ENCODE data around the gene TUBA1A. TPM values are rescaled to one million over a fixed set of nuclear protein-coding genes. Genes with fewer than 3 reads are reported as not detected.

The TUBA1A gene
- total RNA-seq: 803 and 1,028 TPM in 2 replicates

DNA sequence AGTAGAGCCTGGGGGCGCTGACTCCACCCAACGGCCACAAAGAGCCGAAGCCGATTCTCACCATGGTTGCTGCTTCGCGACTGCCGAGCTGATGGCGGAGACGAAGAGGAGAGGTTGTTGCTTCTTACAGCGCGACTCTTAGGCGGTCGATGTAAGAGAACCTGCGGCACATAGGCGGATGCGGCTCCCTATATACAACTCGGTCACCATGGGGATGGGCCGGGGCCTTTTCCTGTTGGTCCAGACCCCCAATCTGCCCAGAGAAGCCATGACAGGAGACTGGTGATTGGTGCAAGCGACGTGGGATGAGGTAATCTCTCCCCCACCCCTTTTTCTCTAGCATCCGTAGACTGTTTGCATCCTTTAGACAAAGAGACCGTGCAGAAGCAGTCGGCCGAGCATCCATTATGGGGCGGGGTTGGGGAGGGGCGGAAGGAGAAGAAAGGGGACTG lies at the start of gene TUBA1A:
Gene TUBA1A, minus strand, starts transcription at position 165 of the 452 bp plus-strand sequence. Its CDS starts 101 bp downstream, at position 64.

Small RNA genes within 50 kb of the gene (small RNA-seq; reads per million reads assigned to genes)
- gene RF00017: not detected

Other genes with a start within 250 kb of the TUBA1A start
- 54.5 and 61.6 TPM in 2 replicates for gene ARF3, start 231.6 kb downstream of the TUBA1A start, total RNA-seq
- gene WNT10B, start 217.3 kb downstream of the TUBA1A start, total RNA-seq: 0.16 TPM in 1 of 2 replicates, not detected in the other
- gene WNT1, start 210.8 kb downstream of the TUBA1A start, total RNA-seq: not detected in 2 replicates
- gene DDN, start 189.7 kb downstream of the TUBA1A start, total RNA-seq: 0.12 and 0.16 TPM in 2 replicates
- gene PRKAG1, start 170.3 kb downstream of the TUBA1A start, total RNA-seq: 74.5 and 87.3 TPM in 2 replicates
- gene KMT2D, start 128.3 kb downstream of the TUBA1A start, total RNA-seq: 39.2 and 40.6 TPM in 2 replicates
- gene RHEBL1, start 119.1 kb downstream of the TUBA1A start, total RNA-seq: 0.36 TPM in 1 of 2 replicates, not detected in the other
- gene DHH, start 94.3 kb downstream of the TUBA1A start, total RNA-seq: not detected in 2 replicates
- gene LMBR1L, start 78.2 kb downstream of the TUBA1A start, total RNA-seq: 22.5 and 36.3 TPM in 2 replicates
- gene TUBA1B, start 57.7 kb downstream of the TUBA1A start, total RNA-seq: 828 and 1,068 TPM in 2 replicates
- gene TUBA1C, start 76.0 kb upstream of the TUBA1A start, total RNA-seq: 310 and 435 TPM in 2 replicates
- gene PRPH, start 106.1 kb upstream of the TUBA1A start, total RNA-seq: 0.12 and 0.16 TPM in 2 replicates
- gene TROAP, start 134.2 kb upstream of the TUBA1A start, total RNA-seq: 1.8 and 3.6 TPM in 2 replicates
- 0.12 TPM in 1 of 2 replicates, not detected in the other for gene C1QL4, start 148.1 kb upstream of the TUBA1A start, total RNA-seq
- gene DNAJC22, start 157.8 kb upstream of the TUBA1A start, total RNA-seq: 0.32 and 1.1 TPM in 2 replicates
- gene SPATS2, start 178.4 kb upstream of the TUBA1A start, total RNA-seq: 15.8 and 23.4 TPM in 2 replicates

All from hair follicle dermal papilla cell (primary cell).